Measurements from ENCODE around the gene HSPG2.
A peak's percentile ranks its signal among the peaks of the same experiment; 100 is the strongest.
"Not testable (repeated sequence)": the region's sequence is repeated elsewhere in the genome, so short reads cannot be mapped to it uniquely, and the experiment has no call there.

Gene HSPG2

DNA sequence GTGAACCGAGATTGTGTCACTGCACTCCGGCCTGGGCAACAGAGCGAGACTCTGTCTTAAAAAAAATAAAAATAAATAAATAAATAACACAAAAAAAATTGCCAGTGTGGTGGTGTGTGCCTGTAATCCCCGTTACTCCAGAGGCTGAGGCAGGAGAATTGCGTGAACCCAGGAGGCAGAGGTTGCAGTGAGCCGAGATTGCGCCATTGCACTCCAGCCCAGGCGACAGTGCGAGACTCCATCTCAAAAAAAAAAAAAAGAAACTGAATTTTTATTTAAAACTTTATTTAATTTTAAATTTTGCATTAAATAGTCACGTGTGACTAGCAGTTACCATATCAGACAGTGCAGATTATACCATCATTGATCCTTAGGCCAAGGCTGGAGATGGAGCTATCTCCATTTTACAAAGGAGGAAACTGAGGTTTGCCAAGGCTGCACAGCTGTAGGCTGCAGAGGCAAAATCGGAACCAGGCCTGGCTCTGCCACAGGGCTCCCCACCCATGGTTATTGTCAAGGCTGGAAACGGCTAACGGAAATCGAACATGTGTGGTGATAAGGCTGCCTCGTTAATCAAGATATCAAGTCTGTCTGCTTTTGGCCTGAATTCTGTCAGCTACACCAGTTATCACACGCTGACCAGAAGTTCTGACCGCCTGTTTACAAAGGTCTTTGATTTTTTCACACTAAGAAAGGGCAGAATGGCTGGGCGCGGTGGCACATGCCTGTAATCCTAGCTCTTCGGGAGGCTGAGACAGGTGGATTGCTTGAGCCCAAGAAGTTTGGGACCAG, 20.5 kb downstream of the HSPG2 start:
- FAIRE-seq = no peak
- no peak for DNase-seq (ENCODE audit: extremely low spot score, insufficient read length, low read depth)

GRCh38 chr1:21914880-21915640, 22.1 kb downstream of the HSPG2 start:
- DNase-seq (ENCODE audit: extremely low spot score, insufficient read length, low read depth) (no peak), FAIRE-seq (no peak)

DNA sequence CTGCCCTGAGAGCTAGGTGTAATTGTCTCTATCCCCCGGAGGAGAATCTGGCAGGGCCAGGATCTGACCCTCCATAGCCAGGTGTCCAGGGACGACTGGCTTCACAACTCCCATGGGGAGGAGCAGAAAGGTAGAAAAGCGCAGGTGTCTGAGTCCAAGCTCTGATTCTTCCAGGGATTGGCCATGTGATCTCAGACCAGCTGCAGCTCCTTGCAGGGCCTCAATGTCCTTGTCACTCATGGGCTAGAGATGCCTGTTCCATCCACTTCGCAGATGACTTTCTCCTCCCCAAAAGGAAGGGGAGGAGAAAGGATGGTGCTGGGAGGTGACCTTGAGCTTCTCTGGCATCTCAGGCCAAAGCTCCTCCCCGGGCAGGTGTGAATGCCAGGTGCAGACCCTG, 22.7 kb downstream of the HSPG2 start:
- DNase-seq (ENCODE audit: extremely low spot score, insufficient read length, low read depth) (no peak), FAIRE-seq (no peak)

GRCh38 chr1:21913763-21914162, 23.3 kb downstream of the HSPG2 start:
- FAIRE-seq (no peak), DNase-seq (ENCODE audit: extremely low spot score, insufficient read length, low read depth) (no peak)

DNA sequence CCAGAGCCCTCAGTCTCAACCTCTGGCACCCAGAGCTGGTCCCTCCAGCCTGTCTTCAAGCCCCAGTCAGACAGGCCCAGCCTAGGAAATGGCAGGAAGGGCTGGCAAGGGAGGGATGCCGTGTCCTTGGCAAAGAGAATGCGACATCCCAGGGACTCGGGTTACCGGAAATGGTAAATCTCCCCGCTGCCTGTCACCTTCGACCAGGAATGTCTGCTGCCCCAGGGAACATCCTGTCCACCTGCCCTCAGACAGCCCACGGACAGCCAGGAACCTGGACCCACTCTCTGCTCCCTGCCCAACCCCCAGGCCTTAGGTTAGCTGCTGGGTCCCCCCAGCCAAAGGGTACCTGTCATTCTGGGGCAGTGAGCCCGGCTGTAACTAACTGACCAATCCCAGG, 23.9 kb downstream of the HSPG2 start:
- no peak for FAIRE-seq
- DNase-seq (ENCODE audit: extremely low spot score, insufficient read length, low read depth) = no peak

DNA sequence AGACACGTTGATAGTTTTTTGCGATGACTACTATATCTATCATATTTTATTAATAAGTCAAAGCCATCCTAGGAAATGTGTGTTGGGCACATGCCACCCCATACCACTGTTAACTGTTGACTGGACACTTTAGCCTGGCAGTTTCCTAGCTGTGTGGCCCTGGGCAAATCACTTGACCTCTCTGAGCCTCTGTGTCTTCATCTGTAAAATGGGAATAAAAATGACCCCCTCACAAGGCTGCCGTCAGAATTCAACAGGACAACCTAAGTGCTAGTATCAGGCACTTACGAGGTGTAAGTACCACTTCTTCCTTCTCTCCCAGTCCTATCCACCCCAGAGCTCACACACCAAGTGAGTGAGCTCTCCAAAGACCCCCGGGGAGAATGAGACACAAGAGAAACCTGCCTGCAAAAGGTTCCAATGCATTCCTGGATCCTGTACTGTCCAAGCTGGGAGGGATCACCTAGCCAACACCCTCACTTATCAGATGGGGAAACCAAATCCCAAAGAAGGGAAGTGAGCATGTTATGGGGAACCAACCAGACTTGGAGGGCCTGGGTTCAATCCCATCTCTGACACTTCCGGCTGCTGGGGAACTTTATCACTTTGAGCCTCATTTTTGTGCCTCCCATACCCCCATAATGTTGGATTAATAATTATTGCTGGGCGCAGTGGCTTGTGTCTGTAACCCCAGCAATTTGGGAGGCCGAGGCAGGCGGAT, 24.9 kb downstream of the HSPG2 start:
- FAIRE-seq (no peak), DNase-seq (ENCODE audit: extremely low spot score, insufficient read length, low read depth) (no peak)

DNA sequence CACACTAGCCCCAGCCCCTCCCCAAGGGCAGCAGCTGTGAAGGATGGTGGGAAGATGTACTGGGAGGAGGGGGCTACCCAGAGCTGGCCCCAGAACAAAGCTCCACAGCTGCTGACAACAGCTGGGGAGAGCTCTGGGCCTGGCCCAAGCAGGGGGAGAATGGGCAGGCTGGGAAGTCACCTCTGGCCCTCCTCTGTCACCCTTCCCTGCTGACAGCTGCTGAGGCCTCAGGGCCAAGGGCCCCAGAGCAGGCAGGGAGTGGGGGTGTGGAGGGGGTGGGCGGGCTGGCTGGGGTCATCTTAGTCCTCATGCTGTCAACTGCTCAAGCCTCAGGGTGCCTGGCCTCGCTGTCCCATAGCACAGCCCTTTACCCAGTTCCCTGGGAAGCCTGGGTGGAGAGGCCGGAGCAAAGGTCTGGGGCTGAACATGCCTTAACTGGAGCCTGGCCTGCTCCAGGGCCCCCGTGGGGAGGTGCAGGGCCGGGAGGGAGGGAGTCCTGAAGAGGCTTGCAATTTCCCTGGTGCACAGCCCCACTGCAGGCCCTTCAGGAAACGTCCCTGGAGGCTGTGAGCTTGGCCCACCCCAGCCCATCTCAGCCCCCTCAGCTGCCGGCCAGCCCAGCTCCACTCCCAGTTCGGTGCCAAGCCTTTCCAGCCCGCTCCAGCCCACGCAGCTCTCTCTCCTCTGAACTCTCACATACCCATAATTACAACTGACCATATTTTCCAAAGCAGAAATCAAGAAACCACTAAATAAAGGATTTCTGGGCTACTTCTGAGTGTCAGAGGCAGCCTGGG, 25.7 kb downstream of the HSPG2 start:
- FAIRE-seq (no peak), DNase-seq (ENCODE audit: extremely low spot score, insufficient read length, low read depth) (no peak)

DNA sequence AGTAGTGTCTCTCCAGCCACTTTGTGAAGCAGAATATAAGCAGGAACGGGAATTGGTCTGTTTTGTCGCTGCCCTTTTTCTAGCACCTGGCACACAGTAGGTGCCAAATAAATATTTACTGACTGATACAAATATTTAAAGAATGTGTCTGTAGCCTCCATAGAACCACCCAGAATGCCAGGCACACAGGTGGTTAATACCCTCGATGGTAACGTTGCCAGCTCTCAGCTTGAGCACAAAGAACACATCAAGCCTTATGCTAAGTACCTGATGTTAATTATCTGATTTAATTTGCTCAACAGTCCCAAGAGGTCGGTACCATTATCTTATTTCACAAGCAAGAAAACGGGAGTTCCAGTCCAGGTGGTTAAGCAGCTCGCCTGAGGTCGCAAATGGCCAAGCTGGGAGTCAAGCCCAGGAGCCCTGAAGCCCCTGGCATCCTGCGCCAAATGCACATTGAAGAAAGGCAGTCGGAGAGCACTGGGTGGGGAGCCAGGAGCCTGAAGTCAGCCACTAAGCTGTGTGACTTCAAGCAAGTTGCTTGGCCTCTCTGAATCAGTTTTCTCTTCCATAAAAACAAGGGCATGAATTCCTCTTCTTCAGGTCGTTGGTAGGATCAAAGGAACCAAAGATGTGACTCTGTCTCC, 26.4 kb downstream of the HSPG2 start:
- DNase-seq (ENCODE audit: extremely low spot score, insufficient read length, low read depth) = no peak

DNA sequence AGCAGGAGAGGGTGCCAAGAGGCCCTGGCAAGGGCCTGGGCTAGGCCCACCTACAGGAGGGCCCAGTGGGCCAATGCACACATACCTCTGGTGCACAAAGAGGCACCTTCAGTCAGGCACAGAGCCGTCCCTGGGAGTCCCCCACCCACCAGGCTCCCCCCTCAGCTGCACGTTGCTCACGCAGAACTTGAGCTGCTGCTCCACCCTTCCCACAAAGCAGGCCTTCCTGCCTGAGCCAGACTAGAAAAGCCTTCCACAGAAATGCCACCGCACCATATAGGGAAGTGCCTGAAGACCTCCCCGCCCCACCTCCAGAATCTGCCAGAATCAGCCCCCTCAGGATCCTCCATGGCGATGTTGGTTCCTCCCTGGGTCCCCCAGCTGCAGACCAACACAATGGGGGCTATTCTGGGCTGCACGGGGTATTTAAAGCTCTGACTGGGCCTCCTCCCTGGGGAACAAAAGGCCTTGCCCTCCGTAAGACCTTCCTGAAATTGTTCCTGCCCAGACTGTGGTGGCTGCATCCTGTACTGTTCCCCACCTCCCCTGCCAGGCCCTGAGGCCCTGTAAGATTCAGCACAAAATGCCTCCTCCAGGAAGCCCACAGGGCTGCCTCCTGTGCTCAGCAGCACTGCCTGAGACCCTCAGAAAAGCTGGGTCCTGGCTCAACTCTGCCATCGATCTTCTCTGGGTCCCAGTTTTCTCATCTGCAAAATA, 27.2 kb downstream of the HSPG2 start:
- peak; percentile 36 for FAIRE-seq
- peak; percentile 23 for DNase-seq (ENCODE audit: extremely low spot score, insufficient read length, low read depth)

More for the DNA sequence above, 26.4 kb downstream of the HSPG2 start:
- FAIRE-seq = no peak

DNA sequence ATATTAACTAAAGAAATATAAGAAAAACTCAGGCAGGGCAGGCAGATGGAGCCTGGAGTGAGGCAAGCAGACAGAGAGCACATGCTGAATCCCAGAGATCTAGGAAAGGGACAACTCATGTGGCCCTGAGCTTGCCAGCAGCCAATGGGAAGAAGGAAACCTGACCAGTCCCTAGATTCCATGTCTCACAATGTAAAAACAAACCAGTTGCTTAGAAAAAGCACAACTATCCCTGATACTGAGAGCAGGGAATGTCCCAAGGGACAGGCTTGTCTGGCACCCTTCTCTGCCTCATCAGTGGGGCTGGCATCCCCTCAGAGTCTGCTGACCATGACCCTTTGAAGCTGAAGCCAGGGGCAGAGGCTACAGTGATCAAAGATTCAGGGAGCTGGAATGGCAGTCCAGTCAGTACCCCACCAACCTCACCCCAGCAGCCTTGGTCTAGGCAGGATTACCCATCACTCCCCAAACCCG, 27.8 kb downstream of the HSPG2 start:
- DNase-seq (ENCODE audit: extremely low spot score, insufficient read length, low read depth) (no peak), FAIRE-seq (no peak)

DNA sequence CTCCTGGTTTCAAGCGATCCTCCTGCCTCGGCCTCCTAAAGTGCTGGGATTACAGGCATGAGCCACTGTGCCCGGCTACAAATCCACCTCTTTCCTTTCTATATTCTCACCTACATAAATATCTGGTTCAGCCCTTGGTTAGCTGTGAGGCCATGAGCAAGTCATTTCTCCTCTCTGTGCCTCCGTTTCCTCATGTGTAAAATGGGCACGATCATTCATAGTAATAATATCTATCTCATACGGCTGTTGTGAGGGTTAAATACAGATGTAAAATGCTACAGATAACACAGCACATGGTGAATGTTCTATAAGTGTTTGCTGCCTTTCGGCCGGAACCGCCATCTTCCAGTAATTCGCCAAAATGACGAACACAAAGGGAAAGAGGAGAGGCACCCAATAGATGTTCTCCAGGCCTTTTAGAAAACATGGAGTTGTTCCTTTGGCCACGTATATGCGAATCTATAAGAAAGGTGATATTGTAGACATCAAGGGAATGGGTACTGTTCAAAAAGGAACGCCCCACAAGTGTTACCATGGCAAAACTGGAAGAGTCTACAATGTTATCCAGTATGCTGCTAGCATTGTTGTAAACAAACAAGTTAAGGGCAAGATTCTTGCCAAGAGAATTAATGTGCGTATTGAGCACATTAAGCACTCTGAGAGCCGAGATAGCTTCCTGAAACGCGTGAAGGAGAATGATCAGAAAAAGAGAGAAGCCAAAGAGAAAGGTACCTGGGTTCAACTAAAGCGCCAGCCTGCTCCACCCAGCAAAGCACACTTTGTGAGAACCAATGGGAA, 29.2 kb downstream of the HSPG2 start:
- not testable (repeated sequence) for FAIRE-seq; DNase-seq (ENCODE audit: extremely low spot score, insufficient read length, low read depth)

GRCh38 chr1:21907079-21907418, 30.1 kb downstream of the HSPG2 start:
- no peak for DNase-seq (ENCODE audit: extremely low spot score, insufficient read length, low read depth)
- FAIRE-seq = no peak

- FAIRE-seq (no peak), DNase-seq (ENCODE audit: extremely low spot score, insufficient read length, low read depth) (no peak)
Observed at GRCh38 chr1:21906173-21907078, 30.7 kb downstream of the HSPG2 start.

GRCh38 chr1:21904704-21905520, 32.2 kb downstream of the HSPG2 start:
- DNase-seq (ENCODE audit: extremely low spot score, insufficient read length, low read depth) (no peak), FAIRE-seq (no peak)

DNA sequence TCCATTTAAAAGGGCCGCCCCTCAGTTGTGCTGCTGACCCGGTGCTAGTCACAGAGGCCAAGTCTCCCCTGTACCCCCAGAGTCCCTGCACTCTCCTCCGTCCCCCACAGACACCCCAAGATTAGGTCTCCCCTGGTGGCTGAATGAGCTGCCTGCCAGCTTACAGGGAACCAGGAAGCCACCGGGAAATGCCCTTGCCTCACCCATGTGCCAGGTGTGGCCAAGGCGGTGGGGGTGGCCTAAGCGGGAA, 32.7 kb downstream of the HSPG2 start:
- FAIRE-seq (no peak), DNase-seq (ENCODE audit: extremely low spot score, insufficient read length, low read depth) (no peak)

- no peak for DNase-seq (ENCODE audit: extremely low spot score, insufficient read length, low read depth)
- FAIRE-seq = no peak
Observed at GRCh38 chr1:21903638-21904453, 33.3 kb downstream of the HSPG2 start.

Data from GM18507 (cell line).